Chondrocyte (in vitro differentiated cells): ENCODE measurements around the gene CPVL. TPM values are rescaled to one million over a fixed set of nuclear protein-coding genes. Genes with fewer than 3 reads are reported as not detected.
A peak's percentile ranks its signal among the peaks of the same experiment; 100 is the strongest.

Source experiments
- DNase-seq: peaks from one replicate; pipeline ENCODE4 v3.0.0; 2021; ENCODE audit warnings: mixed read lengths, low spot score
- H3K27ac Mint-ChIP-seq: one replicate; pipeline ENCODE4 v1.8.0; 2021; ENCODE audit warnings: mild to moderate bottlenecking, moderate library complexity, mixed read lengths; ENCODE audit not compliant: unreplicated experiment
- H3K27me3 Mint-ChIP-seq: 2 replicates; pipeline ENCODE4 v1.8.0; 2021; ENCODE audit warnings: low read depth, mixed read lengths
- H3K36me3 Mint-ChIP-seq: 2 replicates; pipeline ENCODE4 v1.8.0; 2021; ENCODE audit warnings: low read depth, mixed read lengths
- H3K4me1 Mint-ChIP-seq: 2 replicates; pipeline ENCODE4 v1.8.0; 2021; ENCODE audit warnings: low read depth, mild to moderate bottlenecking, mixed read lengths
- H3K4me3 Mint-ChIP-seq: one replicate; pipeline ENCODE4 v1.8.0; 2021; ENCODE audit warnings: mild to moderate bottlenecking, moderate library complexity, mixed read lengths; ENCODE audit not compliant: unreplicated experiment
- H3K9me3 Mint-ChIP-seq: 2 replicates; pipeline ENCODE4 v1.8.0; 2021; ENCODE audit warnings: low read depth, mixed read lengths
- total RNA-seq: library from RNA; stranded (reverse); gene quantifications from 3 replicates; pipeline ENCODE4 v1.2.1, GENCODE V29; 2021
- TF ChIP-seq, protein P1 (sequence below): fragments of 200-600 bp; sonication (generic); IDR thresholded peaks from 2 replicates; pipeline ENCODE4 v1.5.0; 2021; ENCODE audit warnings: antibody characterized with exemption, mild to moderate bottlenecking, moderate library complexity

The CPVL gene
- total RNA-seq, 1 donor from 2014 or later, result 4.9 TPM

DNA sequence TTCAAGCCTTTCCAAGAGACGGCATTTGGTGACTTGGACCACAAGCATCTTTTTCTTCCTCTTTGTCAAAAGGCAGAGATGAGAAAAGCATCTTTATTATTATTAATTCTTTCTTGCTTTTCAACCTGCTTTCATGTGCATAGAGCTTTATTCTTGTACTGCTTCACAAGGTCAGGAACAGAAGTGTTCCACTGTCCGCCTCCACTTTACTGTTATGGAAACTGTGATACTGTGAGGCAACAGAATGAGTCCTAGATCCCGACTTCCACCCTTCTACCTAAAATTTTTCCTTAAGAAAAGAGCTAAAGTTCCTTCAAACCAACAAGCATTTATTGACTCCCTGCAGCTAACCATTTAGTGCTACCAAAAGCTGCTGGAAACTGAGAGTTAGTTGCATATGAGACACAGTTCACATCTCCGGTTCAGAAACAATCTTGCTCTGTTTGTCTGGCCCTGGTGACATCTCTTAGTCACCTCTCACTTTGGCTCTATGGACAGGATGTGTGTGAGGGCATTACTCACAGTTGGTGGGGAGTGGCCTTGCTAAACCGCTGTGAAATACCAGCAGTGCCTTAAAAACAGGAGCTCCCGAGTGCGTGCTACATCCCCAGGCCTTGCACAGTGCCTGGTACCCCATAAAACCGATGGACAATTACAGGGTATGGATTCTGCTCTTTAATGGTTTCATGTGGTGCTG is 111.1 kb downstream of the CPVL start:
- H3K4me3 Mint-ChIP-seq, result no peak overlapping the region
- H3K27me3 Mint-ChIP-seq, result no peaks in the 10 kb centered on the region
- no peaks in the 10 kb centered on the region for H3K9me3 Mint-ChIP-seq
- H3K36me3 Mint-ChIP-seq, result no peaks in the 10 kb centered on the region
- no peak for DNase-seq
- H3K4me1 Mint-ChIP-seq, result peaks cover 38% of the 10 kb centered on the region
- H3K27ac Mint-ChIP-seq, result peak overlapping the region; percentile 86
- TF ChIP-seq, protein P1, sequence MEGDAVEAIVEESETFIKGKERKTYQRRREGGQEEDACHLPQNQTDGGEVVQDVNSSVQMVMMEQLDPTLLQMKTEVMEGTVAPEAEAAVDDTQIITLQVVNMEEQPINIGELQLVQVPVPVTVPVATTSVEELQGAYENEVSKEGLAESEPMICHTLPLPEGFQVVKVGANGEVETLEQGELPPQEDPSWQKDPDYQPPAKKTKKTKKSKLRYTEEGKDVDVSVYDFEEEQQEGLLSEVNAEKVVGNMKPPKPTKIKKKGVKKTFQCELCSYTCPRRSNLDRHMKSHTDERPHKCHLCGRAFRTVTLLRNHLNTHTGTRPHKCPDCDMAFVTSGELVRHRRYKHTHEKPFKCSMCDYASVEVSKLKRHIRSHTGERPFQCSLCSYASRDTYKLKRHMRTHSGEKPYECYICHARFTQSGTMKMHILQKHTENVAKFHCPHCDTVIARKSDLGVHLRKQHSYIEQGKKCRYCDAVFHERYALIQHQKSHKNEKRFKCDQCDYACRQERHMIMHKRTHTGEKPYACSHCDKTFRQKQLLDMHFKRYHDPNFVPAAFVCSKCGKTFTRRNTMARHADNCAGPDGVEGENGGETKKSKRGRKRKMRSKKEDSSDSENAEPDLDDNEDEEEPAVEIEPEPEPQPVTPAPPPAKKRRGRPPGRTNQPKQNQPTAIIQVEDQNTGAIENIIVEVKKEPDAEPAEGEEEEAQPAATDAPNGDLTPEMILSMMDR, result no peak

DNA sequence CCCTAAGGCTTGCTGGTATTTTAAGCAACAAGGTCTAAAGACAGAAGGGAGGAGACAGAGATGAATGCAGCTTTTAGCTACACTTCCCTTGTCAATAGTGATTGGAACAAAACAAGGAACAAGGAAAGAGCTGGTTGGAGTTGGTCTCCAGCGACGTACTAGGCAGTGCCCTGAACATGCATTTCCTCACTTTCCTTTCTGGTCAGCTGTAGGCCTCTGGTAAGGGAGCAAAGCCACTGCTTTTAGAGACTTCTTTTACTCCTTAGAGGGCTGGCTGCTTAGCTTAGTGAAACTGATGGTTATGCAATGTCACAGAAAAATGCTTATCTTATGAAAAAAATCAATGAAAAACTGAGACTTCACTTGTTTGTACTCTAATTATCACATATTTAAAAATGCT is 112.8 kb downstream of the CPVL start:
- Mint-ChIP-seq H3K4me1 (peaks cover 22% of the 10 kb centered on the region), H3K9me3 (peaks cover 3% of the 10 kb centered on the region), H3K4me3 (no peak overlapping the region), H3K36me3 (no peaks in the 10 kb centered on the region), H3K27ac (no peak overlapping the region), H3K27me3 (no peaks in the 10 kb centered on the region)
- DNase-seq, result no peak
- TF ChIP-seq, protein P1, result no peak

DNA sequence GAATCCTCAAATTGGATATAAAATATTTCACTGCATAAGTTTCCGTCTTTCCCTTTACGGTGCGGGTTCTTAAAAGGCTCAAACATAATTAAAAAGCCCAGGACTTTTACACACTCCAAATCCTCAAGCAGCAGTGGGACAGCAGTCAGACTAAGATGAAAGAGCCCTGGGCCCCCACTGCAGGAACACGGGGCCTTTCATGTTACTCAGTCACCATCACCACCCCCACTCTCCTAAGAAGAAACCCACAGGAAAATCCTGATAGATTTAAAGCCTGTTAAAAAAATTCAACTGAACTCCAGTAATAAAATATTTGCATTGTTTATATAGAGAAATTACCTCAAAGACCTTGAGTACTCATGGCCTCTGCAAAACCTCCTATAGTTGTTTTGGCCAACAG is 114.2 kb downstream of the CPVL start:
- TF ChIP-seq, protein P1, result no peak
- Mint-ChIP-seq H3K36me3 (peaks cover 6% of the 10 kb centered on the region), H3K4me3 (no peak overlapping the region), H3K9me3 (peaks cover 16% of the 10 kb centered on the region), H3K4me1 (peaks cover 13% of the 10 kb centered on the region), H3K27me3 (no peaks in the 10 kb centered on the region), H3K27ac (no peak overlapping the region)
- DNase-seq, result no peak

DNA sequence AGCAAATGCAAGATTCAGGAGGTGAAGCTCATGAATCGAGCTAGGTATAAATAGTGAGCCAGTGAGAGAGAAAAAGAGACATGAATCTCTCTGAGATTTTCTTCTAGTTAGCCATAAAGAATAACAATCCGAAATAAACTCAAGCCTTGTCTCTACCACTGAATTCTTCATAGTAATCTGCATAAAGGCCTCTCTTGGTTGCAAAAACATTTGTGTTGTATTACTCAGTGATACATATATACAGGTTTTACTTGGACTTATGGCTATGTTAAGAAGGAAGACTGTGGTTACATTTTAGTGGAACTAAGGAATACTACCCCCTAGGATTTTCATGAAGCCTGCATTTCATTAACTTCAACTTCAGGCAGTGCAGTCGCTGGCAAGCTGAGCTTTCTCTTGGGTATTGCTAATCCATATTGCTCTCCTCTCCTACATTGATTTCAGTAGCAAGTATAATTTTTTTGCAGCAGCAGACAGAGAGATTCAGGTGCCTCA is 115.5 kb downstream of the CPVL start:
- H3K9me3 Mint-ChIP-seq, result peaks cover 29% of the 10 kb centered on the region
- no peak overlapping the region for H3K27ac Mint-ChIP-seq
- H3K4me3 Mint-ChIP-seq, result no peak overlapping the region
- H3K27me3 Mint-ChIP-seq, result no peaks in the 10 kb centered on the region
- no peak for DNase-seq
- TF ChIP-seq, protein P1, result no peak
- H3K4me1 Mint-ChIP-seq, result peaks cover 9% of the 10 kb centered on the region
- H3K36me3 Mint-ChIP-seq, result peaks cover 15% of the 10 kb centered on the region

DNA sequence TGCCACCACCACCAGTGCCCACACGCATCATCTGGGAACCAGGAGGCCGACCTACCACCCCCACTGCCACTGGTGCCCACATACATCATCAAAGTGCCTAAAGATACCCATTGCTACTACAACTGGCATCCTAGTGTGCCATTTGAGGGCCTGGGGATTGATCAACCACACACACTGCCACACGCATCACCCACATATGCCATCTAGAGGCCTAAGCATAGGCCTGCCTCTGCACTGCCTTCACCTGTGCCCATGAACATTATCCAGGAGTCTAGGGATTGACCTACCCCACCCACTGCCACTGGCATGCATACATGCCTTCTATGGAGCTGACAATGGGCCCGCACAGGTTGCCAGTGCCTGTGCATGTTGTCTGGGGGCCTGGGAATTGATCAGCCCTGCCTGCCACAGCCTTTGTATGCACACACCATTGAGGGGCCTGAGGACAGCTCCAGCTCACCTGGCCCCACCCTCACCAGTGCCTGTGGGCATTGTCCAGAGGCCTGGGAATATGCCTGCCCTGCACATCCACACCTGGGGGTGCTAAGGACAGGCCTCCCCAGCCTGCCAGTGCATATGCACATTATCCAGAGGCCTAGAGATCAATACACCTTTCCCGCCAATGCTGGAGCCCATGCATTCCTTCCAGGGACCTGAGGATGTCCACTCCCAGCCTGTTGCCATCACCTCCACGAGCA is 123.9 kb downstream of the CPVL start:
- no peak for DNase-seq
- Mint-ChIP-seq H3K27ac (no peak overlapping the region), H3K36me3 (peaks cover 19% of the 10 kb centered on the region), H3K4me1 (peaks cover 5% of the 10 kb centered on the region), H3K9me3 (peaks cover 42% of the 10 kb centered on the region), H3K27me3 (no peaks in the 10 kb centered on the region), H3K4me3 (no peak overlapping the region)
- TF ChIP-seq, protein P1, result no peak
